Psoas muscle (tissue), 8 donors: ENCODE measurements around the gene SALL2. TPM values are rescaled to one million over a fixed set of nuclear protein-coding genes. Genes with fewer than 3 reads are reported as not detected.

Experiments
- ATAC-seq, 4 donors: fragments of 200-7000 bp; cut with Tn5 transposase; one replicate each; pipeline ENCODE4 v1.9.1; 2020; ENCODE audit warnings: moderate library complexity in 3 of 4, mild to moderate bottlenecking in 2 of 4
- DNase-seq, 2 donors: peaks; one replicate each; pipeline ENCODE4 v3.0.0-alpha.2; 2020
- H3K27ac ChIP-seq: fragments of 200-600 bp; one replicate; pipeline ENCODE4 v1.8.0; 2022
- H3K27me3 ChIP-seq, 3 donors: fragments of 200-600 bp in 1 of 3; one replicate each; pipeline versions ENCODE4 v1.6.1 to v1.8.0; 2013 to 2022; ENCODE audit warnings: low read length in 2 of 3, mild to moderate bottlenecking in 2 of 3, moderate library complexity in 1 of 3; ENCODE audit not compliant: insufficient read depth in 3 of 3
- H3K36me3 ChIP-seq, 2 donors: fragments of 200-600 bp in 1 of 2; one replicate each; pipeline versions ENCODE4 v1.6.1 to v1.8.0; 2013 to 2022; ENCODE audit warnings: low read depth in 1 of 2, mild to moderate bottlenecking in 1 of 2, moderate library complexity in 1 of 2; ENCODE audit not compliant: insufficient read depth in 1 of 2
- H3K4me1 ChIP-seq: fragments of 200-600 bp; one replicate; pipeline ENCODE4 v1.8.0; 2022
- H3K4me3 ChIP-seq: fragments of 200-600 bp; one replicate; pipeline ENCODE4 v1.8.0; 2022; ENCODE audit warnings: mild to moderate bottlenecking
- H3K9me3 ChIP-seq: fragments of 200-600 bp; one replicate; pipeline ENCODE4 v1.8.0; 2022
- CTCF ChIP-seq: fragments of 200-600 bp; IDR thresholded peaks from one replicate; pipeline ENCODE4 v1.8.0; 2022; ENCODE audit warnings: antibody characterized with exemption
- WGBS, 3 donors: extraction: QIAGEN DNeasy Blood & Tissue Kit; methylation state at CpG; one replicate each; pipeline versions ENCODE4 v1.1.6 to v1.1.7; 2013; 5-methylcytosine and 5-hydroxymethylcytosine counted together
- intact Hi-C, 2 donors: fragments of 100-400 bp; cut with DNase I; formaldehyde crosslinking; loops; one replicate each; pipeline versions ENCODE4 v1.11.0 to v1.14.2; 2022
- polyA plus RNA-seq, 3 donors: library from polyadenylated mRNA; stranded (reverse); fragments of 200-250 nt; gene quantifications; one replicate each; pipeline ENCODE4 v1.2.3, GENCODE V29; 2013
- total RNA-seq, 4 donors: library from RNA; stranded (reverse); fragmentation: NEBNext Ultra II Directional in 2 of 4; extraction: Animal tissue kit (Norgen Biotek cat#: 25700) in 2 of 4; gene quantifications; one replicate each; pipeline versions ENCODE4 v1.2.1 to v1.2.4, GENCODE V29; 2021 to 2023
- donor health status: healthy with polysubstance abuse.
- donor health status: DM: no; HTN: no; CAD: no; lungs with moderate emphysema.
- donor health status: Bipolar disorder and iron deficiency.
- donor health status: healthy.
- donor health status: DM: yes; HTN: yes; CAD: no.
- donor health status: DM: no; HTN: no; CAD: no.
- donor health status: DM: no; HTN: no; CAD: no.
- donor health status: DM: yes; HTN: yes; CAD: no.

Gene SALL2
- total and polyA plus RNA-seq, 7 donors = 0.33 to 3.8 (median 0.93) TPM

- DNase-seq (no peak), ATAC-seq (no peak)
- peaks cover 4 to 58% (median 4%) of the 10 kb centered on the region in 3 donors for H3K27me3 ChIP-seq
- TF ChIP-seq CTCF = no peak
- peak overlapping the region; percentile 46 for H3K4me3 ChIP-seq
- no peaks in the 10 kb centered on the region for H3K36me3 ChIP-seq
- no peaks in the 10 kb centered on the region for H3K4me1 ChIP-seq
- intact Hi-C loops = no loop called here
- H3K27ac ChIP-seq = no peak overlapping the region
- no peaks in the 10 kb centered on the region for H3K9me3 ChIP-seq
- 1 to 3% (median 1%) methylated on average over 25 of the region's 25 CpGs for WGBS, 3 donors
Measured at GRCh38 chr14:21536418-21537089, 10.4 kb upstream of the SALL2 start.

- DNase-seq (no peak), ATAC-seq (no peak)
- Histone ChIP-seq H3K9me3 (no peaks in the 10 kb centered on the region), H3K4me1 (no peaks in the 10 kb centered on the region), H3K4me3 (no peak overlapping the region), H3K27ac (no peak overlapping the region), H3K36me3 (no peaks in the 10 kb centered on the region), H3K27me3 (peaks cover 4 to 55% (median 4%) of the 10 kb centered on the region in 3 donors)
- TF ChIP-seq CTCF = no peak
- intact Hi-C loops = no loop called here
- 15 to 20% (median 19%) methylated on average over 6 of the region's 6 CpGs for WGBS, 3 donors
Measured at GRCh38 chr14:21535545-21536417, 9.6 kb upstream of the SALL2 start.

- Histone ChIP-seq H3K36me3 (no peaks in the 10 kb centered on the region), H3K27ac (no peak overlapping the region), H3K4me3 (no peak overlapping the region), H3K9me3 (no peaks in the 10 kb centered on the region), H3K27me3 (peaks cover 4 to 52% (median 4%) of the 10 kb centered on the region in 3 donors), H3K4me1 (no peaks in the 10 kb centered on the region)
- ATAC-seq (no peak), DNase-seq (no peak)
- 57 to 67% (median 59%) methylated on average over 4 of the region's 4 CpGs for WGBS, 3 donors
- TF ChIP-seq CTCF = no peak
- intact Hi-C loops = no loop called here
Measured at GRCh38 chr14:21534576-21534975, 8.4 kb upstream of the SALL2 start.

GRCh38 chr14:21533294-21533693 is 7.1 kb upstream of the SALL2 start:
- no peaks in the 10 kb centered on the region for H3K4me1 ChIP-seq
- peaks cover 4 to 40% (median 4%) of the 10 kb centered on the region in 3 donors for H3K27me3 ChIP-seq
- H3K4me3 ChIP-seq = no peak overlapping the region
- no peaks in the 10 kb centered on the region for H3K36me3 ChIP-seq
- no peak overlapping the region for H3K27ac ChIP-seq
- no peaks in the 10 kb centered on the region for H3K9me3 ChIP-seq
- no peak for ATAC-seq
- DNase-seq = no peak
- no peak for TF ChIP-seq CTCF
- intact Hi-C loops = no loop called here
